Neural cell (in vitro differentiated cells): ENCODE data around the gene HNRNPUL1. TPM values are rescaled to one million over a fixed set of nuclear protein-coding genes. Genes with fewer than 3 reads are reported as not detected.

Experiments used
- H2AFZ ChIP-seq: fragments of 200-600, 300-800 bp; sonication (generic), shearing (Covaris generic); 2 replicates; pipeline ENCODE4 v1.6.0; 2014; ENCODE audit warnings: low read depth, mild to moderate bottlenecking, antibody characterized with exemption, low read length, moderate library complexity
- H3F3A ChIP-seq: fragments of 200-600 bp; shearing (Covaris generic); 2 replicates; pipeline ENCODE4 v1.6.1; 2016; ENCODE audit warnings: mild to moderate bottlenecking, moderate library complexity, mixed read lengths, antibody characterized with exemption, low read length; ENCODE audit not compliant: insufficient read depth, poor library complexity, severe bottlenecking
- H3K27ac ChIP-seq: fragments of 200-600, 300-800 bp; sonication (generic), shearing (Covaris generic); 2 replicates; pipeline ENCODE4 v1.5.1; 2014; ENCODE audit warnings: mild to moderate bottlenecking, low read length, moderate library complexity
- H3K27me3 ChIP-seq: fragments of 300-800, 200-600 bp; sonication (generic), shearing (Covaris generic); 2 replicates; pipeline ENCODE4 v1.6.0; 2014; ENCODE audit warnings: mild to moderate bottlenecking, low read depth, low read length, moderate library complexity; ENCODE audit not compliant: insufficient read depth
- H3K36me3 ChIP-seq: fragments of 300-800, 200-600 bp; sonication (generic), shearing (Covaris generic); 2 replicates; pipeline ENCODE4 v1.5.1; 2014; ENCODE audit warnings: mild to moderate bottlenecking, antibody characterized with exemption, low read length, moderate library complexity; ENCODE audit not compliant: insufficient read depth
- H3K4me2 ChIP-seq: fragments of 300-800, 200-600 bp; sonication (generic), shearing (Covaris generic); 2 replicates; pipeline ENCODE4 v1.6.0; 2014; ENCODE audit warnings: mild to moderate bottlenecking, low read length
- H3K4me3 ChIP-seq: fragments of 300-800, 200-600 bp; sonication (generic), shearing (Covaris generic); 2 replicates; pipeline ENCODE4 v1.5.1; 2014; ENCODE audit warnings: mild to moderate bottlenecking, low read length, moderate library complexity
- H3K79me2 ChIP-seq: fragments of 200-600 bp; shearing (Covaris generic); replicated peaks from 2 replicates; pipeline ENCODE4 v1.6.0; 2014; ENCODE audit warnings: mild to moderate bottlenecking, low read length, moderate library complexity; ENCODE audit not compliant: insufficient read depth
- H3K9ac ChIP-seq: fragments of 300-800, 200-600 bp; sonication (generic), shearing (Covaris generic); 2 replicates; pipeline ENCODE4 v1.6.1; 2016; ENCODE audit warnings: mild to moderate bottlenecking, low read length, mixed read lengths
- H3K9me2 ChIP-seq: fragments of 200-600 bp; shearing (Covaris generic); 2 replicates; pipeline ENCODE4 v1.6.1; 2016; ENCODE audit warnings: mild to moderate bottlenecking, low read length, mixed read lengths; ENCODE audit not compliant: insufficient read depth
- H3K9me3 ChIP-seq: fragments of 200-600, 300-800 bp; sonication (generic), shearing (Covaris generic); 2 replicates; pipeline ENCODE4 v1.6.1; 2016; ENCODE audit warnings: mild to moderate bottlenecking, mixed run types, low read length, moderate library complexity, mixed read lengths
- H4K20me1 ChIP-seq: fragments of 200-600 bp; shearing (Covaris generic); 2 replicates; pipeline ENCODE4 v1.6.1; 2016; ENCODE audit warnings: mild to moderate bottlenecking, mixed run types; ENCODE audit not compliant: insufficient read depth
- CTCF ChIP-seq: fragments of 450-650 bp; IDR thresholded peaks from 2 replicates; pipeline ENCODE4 v1.5.1; 2014; ENCODE audit warnings: antibody characterized with exemption, mild to moderate bottlenecking, moderate library complexity; ENCODE audit not compliant: poor library complexity, severe bottlenecking
- EP300 ChIP-seq: fragments of 450-650 bp; conservative IDR thresholded peaks from 2 replicates; pipeline ENCODE4 v1.6.1; 2014; ENCODE audit warnings: antibody characterized with exemption, mild to moderate bottlenecking, moderate library complexity; ENCODE audit not compliant: poor library complexity, severe bottlenecking
- EZH2 ChIP-seq: fragments of 200-600, 300-800 bp; shearing (Covaris generic), sonication (generic); IDR thresholded peaks from 2 replicates; pipeline ENCODE4 v1.6.1; 2014; ENCODE audit warnings: antibody characterized with exemption, low read length, borderline replicate concordance, mild to moderate bottlenecking; ENCODE audit not compliant: insufficient read depth, poor library complexity, severe bottlenecking
- MXI1 ChIP-seq: fragments of 450-650 bp; conservative IDR thresholded peaks from 2 replicates; pipeline ENCODE4 v1.6.1; 2014; ENCODE audit warnings: antibody characterized with exemption, mild to moderate bottlenecking; ENCODE audit not compliant: poor library complexity, severe bottlenecking
- POLR2AphosphoS5 ChIP-seq: IDR thresholded peaks from 2 replicates; pipeline ENCODE4 v1.6.1; 2012
- RAD21 ChIP-seq: fragments of 450-650 bp; conservative IDR thresholded peaks from 2 replicates; pipeline ENCODE4 v1.6.1; 2014; ENCODE audit warnings: antibody characterized with exemption, mild to moderate bottlenecking, moderate library complexity
- REST ChIP-seq: IDR thresholded peaks from 2 replicates; pipeline ENCODE4 v1.6.1; 2012; ENCODE audit warnings: borderline replicate concordance
- SMC3 ChIP-seq: fragments of 450-650 bp; conservative IDR thresholded peaks from 2 replicates; pipeline ENCODE4 v1.6.1; 2014; ENCODE audit warnings: antibody characterized with exemption, mild to moderate bottlenecking, moderate library complexity; ENCODE audit not compliant: poor library complexity
- TAF1 ChIP-seq: IDR thresholded peaks from 2 replicates; pipeline ENCODE4 v1.6.1; 2012; ENCODE audit warnings: low read depth
- polyA plus RNA-seq: library from polyadenylated mRNA; depleted of rRNA; stranded (reverse); fragments of >200 nt; gene quantifications from 2 replicates; pipeline ENCODE4 v1.2.3, GENCODE V29; 2014

HNRNPUL1 gene
- polyA plus RNA-seq, 1 donor from 2014 or later = 34.6 TPM

DNA sequence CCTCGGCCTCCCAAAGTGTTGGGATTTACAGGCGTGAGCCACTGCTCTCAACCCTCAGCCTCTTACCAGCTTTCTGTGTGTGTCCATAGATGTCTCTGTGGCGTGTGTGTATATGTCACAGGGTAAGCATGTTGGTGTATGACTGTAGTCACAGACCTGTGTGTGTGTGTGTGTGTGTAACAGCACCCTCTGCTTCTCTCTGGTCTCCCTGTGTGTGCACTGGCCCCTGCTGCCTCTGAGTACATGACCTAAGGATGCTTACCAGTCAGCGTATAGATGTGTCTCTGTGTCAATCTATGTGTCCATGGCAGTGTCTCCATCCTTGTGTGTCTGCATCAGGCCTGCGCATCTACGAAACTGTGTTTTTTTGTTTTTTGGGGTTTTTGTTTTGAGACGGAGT is 39.5 kb upstream of the HNRNPUL1 start:
- Histone ChIP-seq H2AFZ (no peak overlapping the region), H4K20me1 (no peaks in the 10 kb centered on the region), H3K9me2 (no peaks in the 10 kb centered on the region), H3K9me3 (no peaks in the 10 kb centered on the region), H3K27ac (no peak overlapping the region), H3K4me2 (no peak overlapping the region), H3K9ac (no peak overlapping the region), H3K36me3 (no peaks in the 10 kb centered on the region), H3K79me2 (no peaks in the 10 kb centered on the region), H3K4me3 (no peak overlapping the region), H3F3A (no peaks in the 10 kb centered on the region), H3K27me3 (no peaks in the 10 kb centered on the region)
- TF ChIP-seq TAF1 (no peak), EP300 (no peak), REST (no peak), MXI1 (no peak), SMC3 (no peak), CTCF (no peak), RAD21 (no peak), POLR2AphosphoS5 (no peak), EZH2 (no peak)

GRCh38 chr19:41225238-41226052 is 38.7 kb upstream of the HNRNPUL1 start:
- H3K9ac ChIP-seq = no peak overlapping the region
- H3F3A ChIP-seq = no peaks in the 10 kb centered on the region
- H3K4me2 ChIP-seq = no peak overlapping the region
- no peaks in the 10 kb centered on the region for H3K36me3 ChIP-seq
- no peaks in the 10 kb centered on the region for H3K27me3 ChIP-seq
- no peaks in the 10 kb centered on the region for H3K9me3 ChIP-seq
- H3K9me2 ChIP-seq = no peaks in the 10 kb centered on the region
- H2AFZ ChIP-seq = no peak overlapping the region
- H3K4me3 ChIP-seq = no peak overlapping the region
- no peaks in the 10 kb centered on the region for H3K79me2 ChIP-seq
- TF ChIP-seq POLR2AphosphoS5 = peak; percentile 36
- TF ChIP-seq SMC3 = no peak
- no peaks in the 10 kb centered on the region for H4K20me1 ChIP-seq
- no peak overlapping the region for H3K27ac ChIP-seq
